ENCODE data around the gene MYOF.

GRCh38 chr10:93485690-93486089 lies 3.6 kb upstream of the MYOF start:
- no peak for TF ChIP-seq CTCF (conservative IDR thresholded peaks at IDR 0.05 in 1 of 2, IDR thresholded peaks at IDR 0.05 in 1 of 2; ENCODE audit: extremely low read depth in 1 of 2, insufficient read depth in 1 of 2, low read depth in 1 of 2, low read length in 2 of 2)
- TF ChIP-seq EZH2 (IDR thresholded peaks at IDR 0.05; ENCODE audit: borderline replicate concordance, low read length), result no peak
